Lower lobe of right lung (tissue), 2 donors: ENCODE results near the gene CT47A1. TPM values are rescaled to one million over a fixed set of nuclear protein-coding genes. Genes with fewer than 3 reads are reported as not detected.
"Not testable (repeated sequence)": the region's sequence is repeated elsewhere in the genome, so short reads cannot be mapped to it uniquely, and the experiment has no call there.

Experiments used
- ATAC-seq, 2 donors: fragments of 200-7000 bp; cut with Tn5 transposase; one replicate each; pipeline ENCODE4 v1.9.1; 2020 to 2022; ENCODE audit warnings: mild to moderate bottlenecking in 2 of 2, moderate library complexity in 2 of 2
- DNase-seq: peaks from one replicate; pipeline ENCODE4 v3.0.0-alpha.2; 2020
- H3K27ac ChIP-seq: fragments of 200-600 bp; one replicate; pipeline ENCODE4 v1.8.0; 2022
- H3K27me3 ChIP-seq: fragments of 200-600 bp; one replicate; pipeline ENCODE4 v1.8.0; 2022; ENCODE audit warnings: low read depth
- H3K36me3 ChIP-seq: fragments of 200-600 bp; one replicate; pipeline ENCODE4 v1.8.0; 2022; ENCODE audit warnings: mild to moderate bottlenecking
- H3K4me1 ChIP-seq: fragments of 200-600 bp; one replicate; pipeline ENCODE4 v1.8.0; 2022
- H3K4me3 ChIP-seq: fragments of 200-600 bp; one replicate; pipeline ENCODE4 v1.8.0; 2022; ENCODE audit warnings: mild to moderate bottlenecking
- H3K9me3 ChIP-seq: fragments of 200-600 bp; one replicate; pipeline ENCODE4 v1.8.0; 2022
- intact Hi-C: fragments of 100-400 bp; cut with DNase I; formaldehyde crosslinking; loops from one replicate; pipeline ENCODE4 v1.11.0; 2022
- long read RNA-seq: library from polyadenylated mRNA; unstranded; transcript quantifications from one replicate; pipeline ENCODE4 v2.0.0, GENCODE V29; 2021
- total RNA-seq: library from RNA; stranded (reverse); fragmentation: NEBNext Ultra II Directional; extraction: Animal tissue kit (Norgen Biotek cat#: 25700); gene quantifications from one replicate; pipeline ENCODE4 v1.2.1, GENCODE V29; 2021
- TF ChIP-seq, protein P1 (sequence below): fragments of 200-600 bp; IDR thresholded peaks from one replicate; pipeline ENCODE4 v1.8.0; 2022; ENCODE audit warnings: antibody characterized with exemption, mild to moderate bottlenecking
- donor health status: DM: no; HTN: yes; CAD: no; lungs with severe emphysema.

CT47A1 gene
- not detected for total RNA-seq
- long read RNA-seq: 0 reads

DNA sequence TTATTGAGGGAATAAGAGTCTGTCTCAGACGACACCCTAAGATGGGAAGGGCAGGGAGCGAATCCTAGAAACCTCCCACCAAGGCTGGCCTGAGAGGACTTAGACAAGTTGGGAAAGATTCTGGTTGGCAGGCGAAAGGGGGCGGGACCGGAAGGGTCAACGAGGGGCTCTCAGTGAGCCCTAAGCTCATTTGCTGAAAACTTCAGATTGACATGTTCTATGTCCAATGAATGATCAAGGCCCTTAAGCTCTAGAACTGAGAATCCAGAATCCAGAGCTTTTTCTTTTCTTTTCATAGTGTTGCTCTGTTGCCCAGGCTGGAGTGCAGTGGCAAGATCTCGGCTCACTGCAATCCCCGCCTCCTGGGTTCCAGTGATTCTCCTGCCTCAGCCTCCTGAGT, at the start of gene CT47A1:
TSS of gene CT47A1 (minus strand) at position 101 of the 400 bp plus-strand sequence. CDS start 231 bp downstream, outside the sequence.
- ATAC-seq, H3K4me1 ChIP-seq, H3K27ac ChIP-seq, H3K27me3 ChIP-seq, H3K36me3 ChIP-seq, H3K9me3 ChIP-seq, DNase-seq, intact Hi-C loops, H3K4me3 ChIP-seq: not testable (repeated sequence)

DNA sequence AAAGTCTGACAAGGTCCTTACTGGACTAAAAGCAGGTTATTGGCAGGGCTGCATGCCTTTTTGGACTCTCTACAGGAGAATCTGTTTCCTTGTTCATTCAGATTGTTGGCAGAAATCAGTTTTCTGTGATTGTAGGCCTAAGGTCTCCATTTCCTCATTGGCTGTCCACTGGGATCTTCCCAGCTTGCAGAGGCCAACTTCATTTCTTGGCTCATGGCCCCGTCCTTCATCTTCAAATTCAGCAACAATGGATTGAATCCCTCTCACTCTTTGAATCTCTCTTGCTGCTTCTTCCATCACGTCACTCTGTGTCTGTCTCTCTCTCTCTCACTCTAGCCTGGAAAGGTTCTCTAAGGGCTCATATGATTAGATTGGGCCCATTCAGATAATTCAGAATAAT, 47.0 kb upstream of the CT47A1 start:
- ATAC-seq (no peak), DNase-seq (no peak)

DNA sequence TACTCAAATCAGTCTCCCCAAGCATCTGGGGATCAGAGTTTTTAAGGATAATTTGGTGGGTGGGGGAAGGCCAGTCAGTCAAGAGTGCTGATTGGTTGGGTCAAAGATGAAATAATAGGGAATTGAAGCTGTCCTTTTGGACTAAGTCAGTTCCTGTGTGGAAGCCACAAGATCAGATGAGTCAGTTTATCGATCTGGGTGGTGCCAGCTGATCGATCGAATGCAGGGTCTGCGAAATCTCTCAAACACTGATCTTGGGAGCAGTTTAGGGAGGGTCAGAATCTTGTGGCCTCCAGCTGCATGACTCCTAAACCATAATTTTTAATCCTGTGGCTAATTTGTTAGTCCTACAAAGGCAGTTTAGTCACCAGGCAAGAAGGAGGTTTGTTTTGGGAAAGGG, 44.5 kb upstream of the CT47A1 start:
- Histone ChIP-seq H3K9me3 (no peaks in the 10 kb centered on the region), H3K27ac (no peak overlapping the region), H3K4me3 (no peak overlapping the region), H3K36me3 (no peaks in the 10 kb centered on the region), H3K4me1 (no peaks in the 10 kb centered on the region), H3K27me3 (no peaks in the 10 kb centered on the region)
- intact Hi-C loops: no loop called here
- ATAC-seq: no peak
- TF ChIP-seq, protein P1, sequence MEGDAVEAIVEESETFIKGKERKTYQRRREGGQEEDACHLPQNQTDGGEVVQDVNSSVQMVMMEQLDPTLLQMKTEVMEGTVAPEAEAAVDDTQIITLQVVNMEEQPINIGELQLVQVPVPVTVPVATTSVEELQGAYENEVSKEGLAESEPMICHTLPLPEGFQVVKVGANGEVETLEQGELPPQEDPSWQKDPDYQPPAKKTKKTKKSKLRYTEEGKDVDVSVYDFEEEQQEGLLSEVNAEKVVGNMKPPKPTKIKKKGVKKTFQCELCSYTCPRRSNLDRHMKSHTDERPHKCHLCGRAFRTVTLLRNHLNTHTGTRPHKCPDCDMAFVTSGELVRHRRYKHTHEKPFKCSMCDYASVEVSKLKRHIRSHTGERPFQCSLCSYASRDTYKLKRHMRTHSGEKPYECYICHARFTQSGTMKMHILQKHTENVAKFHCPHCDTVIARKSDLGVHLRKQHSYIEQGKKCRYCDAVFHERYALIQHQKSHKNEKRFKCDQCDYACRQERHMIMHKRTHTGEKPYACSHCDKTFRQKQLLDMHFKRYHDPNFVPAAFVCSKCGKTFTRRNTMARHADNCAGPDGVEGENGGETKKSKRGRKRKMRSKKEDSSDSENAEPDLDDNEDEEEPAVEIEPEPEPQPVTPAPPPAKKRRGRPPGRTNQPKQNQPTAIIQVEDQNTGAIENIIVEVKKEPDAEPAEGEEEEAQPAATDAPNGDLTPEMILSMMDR: no peak
- DNase-seq: no peak

More for the DNA sequence above, 47.0 kb upstream of the CT47A1 start:
- Histone ChIP-seq H3K36me3 (no peaks in the 10 kb centered on the region), H3K9me3 (no peaks in the 10 kb centered on the region), H3K4me3 (no peak overlapping the region), H3K4me1 (no peaks in the 10 kb centered on the region), H3K27me3 (no peaks in the 10 kb centered on the region), H3K27ac (no peak overlapping the region)
- TF ChIP-seq, protein P1: no peak
- intact Hi-C loops: no loop called here

DNA sequence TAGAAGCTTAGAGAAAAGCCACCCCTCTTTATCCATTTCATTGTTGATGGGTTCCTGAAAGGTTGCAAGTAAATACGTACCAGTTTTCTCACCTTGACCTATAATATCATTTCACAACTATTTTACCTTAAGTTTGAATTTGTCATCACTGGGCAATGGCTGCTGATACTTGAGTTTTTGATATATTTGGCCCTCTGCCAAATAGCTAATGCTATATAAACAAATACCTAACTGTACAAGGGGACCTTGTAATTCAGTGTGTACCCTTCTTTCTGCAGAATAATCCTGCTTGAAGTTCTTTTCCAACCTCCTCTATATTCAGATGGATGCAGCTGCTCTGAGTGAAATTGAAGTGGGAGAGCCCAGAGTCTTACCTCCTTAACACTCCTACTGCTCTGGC, 42.9 kb upstream of the CT47A1 start:
- no peaks in the 10 kb centered on the region for H3K36me3 ChIP-seq
- H3K27ac ChIP-seq: no peak overlapping the region
- H3K9me3 ChIP-seq: no peaks in the 10 kb centered on the region
- H3K4me3 ChIP-seq: no peak overlapping the region
- H3K4me1 ChIP-seq: no peaks in the 10 kb centered on the region
- DNase-seq (no peak), ATAC-seq (no peak)
- intact Hi-C loops: no loop called here
- H3K27me3 ChIP-seq: no peaks in the 10 kb centered on the region
- TF ChIP-seq, protein P1: no peak

DNA sequence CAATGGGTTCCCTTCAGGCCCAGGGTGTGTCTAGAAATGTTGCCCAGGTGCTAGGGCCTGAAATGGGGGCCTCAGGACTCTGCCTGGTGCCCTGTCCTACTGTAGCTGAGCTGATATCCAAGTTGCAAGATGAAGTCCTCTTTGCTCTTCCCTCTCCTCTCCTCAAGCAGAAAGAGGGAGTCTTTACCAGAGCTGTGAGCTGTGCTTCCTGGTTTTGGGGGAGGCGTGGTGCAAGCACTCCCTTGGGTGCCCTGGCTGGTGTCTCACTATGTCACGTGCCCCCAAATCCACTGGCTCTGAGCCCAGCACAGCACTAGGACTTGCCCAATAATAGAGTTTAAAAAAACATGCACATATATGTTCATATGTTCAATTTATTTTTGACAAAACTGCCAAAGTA, 29.3 kb upstream of the CT47A1 start:
- no peak for ATAC-seq
- Histone ChIP-seq H3K27ac (no peak overlapping the region), H3K36me3 (no peaks in the 10 kb centered on the region), H3K27me3 (no peaks in the 10 kb centered on the region), H3K4me3 (no peak overlapping the region), H3K9me3 (no peaks in the 10 kb centered on the region), H3K4me1 (no peaks in the 10 kb centered on the region)
- TF ChIP-seq, protein P1: no peak
- DNase-seq: no peak
- intact Hi-C loops: no loop called here

DNA sequence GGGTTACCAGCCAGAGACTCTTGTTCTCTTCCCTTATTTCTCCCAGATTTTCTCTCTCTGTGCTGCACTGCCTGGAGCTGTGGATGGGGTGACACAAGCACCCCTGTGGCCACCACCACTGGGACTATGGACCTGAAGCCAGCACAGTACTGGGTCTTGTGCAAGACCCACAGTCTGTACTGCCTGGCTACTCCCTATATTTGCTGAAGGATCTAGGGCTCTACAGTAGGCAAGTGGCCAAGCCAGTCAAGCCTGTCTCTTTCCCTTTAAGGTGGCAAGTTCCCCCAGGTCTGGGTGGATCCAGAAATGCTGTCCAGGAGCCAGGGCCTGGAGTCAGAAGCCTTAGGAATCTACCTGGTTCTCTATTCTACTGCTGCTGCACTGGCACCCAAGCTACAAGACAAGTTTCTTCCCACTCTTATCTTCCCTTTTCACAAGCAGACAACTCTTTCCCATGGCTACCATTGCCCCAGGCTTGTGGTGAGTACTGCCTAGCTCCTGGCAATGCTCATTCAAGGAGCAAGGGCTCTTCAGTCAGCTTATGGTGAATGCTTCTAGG, 28.4 kb upstream of the CT47A1 start:
- no peak overlapping the region for H3K4me3 ChIP-seq
- H3K27me3 ChIP-seq: no peaks in the 10 kb centered on the region
- H3K27ac ChIP-seq: no peak overlapping the region
- no peaks in the 10 kb centered on the region for H3K4me1 ChIP-seq
- H3K9me3 ChIP-seq: no peaks in the 10 kb centered on the region
- ATAC-seq (no peak), DNase-seq (no peak)
- H3K36me3 ChIP-seq: no peaks in the 10 kb centered on the region
- intact Hi-C loops: no loop called here
- TF ChIP-seq, protein P1: no peak
